GM23248 (cell line): ENCODE data around the gene ATAD3A.

ENCODE experiments used
- EZH2 ChIP-seq: fragments of 200-600 bp; sonication (generic); IDR thresholded peaks from 2 replicates; pipeline ENCODE4 v1.6.1; 2018; ENCODE audit warnings: antibody characterized with exemption, mild to moderate bottlenecking; ENCODE audit not compliant: insufficient read depth, poor library complexity, severe bottlenecking
- EZH2phosphoT487 ChIP-seq: fragments of 200-600 bp; sonication (generic); IDR thresholded peaks from 2 replicates; pipeline ENCODE4 v1.6.1; 2018; ENCODE audit warnings: antibody characterized with exemption, moderate library complexity, mild to moderate bottlenecking, low read depth; ENCODE audit not compliant: insufficient read depth

GRCh38 chr1:1491601-1492000 is 20.4 kb upstream of the ATAD3A start:
- TF ChIP-seq EZH2phosphoT487 (no peak), EZH2 (no peak)
